HG02623 (cell line): ENCODE results near the gene TMEM248.
"Not testable (repeated sequence)": the region's sequence is repeated elsewhere in the genome, so short reads cannot be mapped to it uniquely, and the experiment has no call there.

Experiments
- ATAC-seq: cut with Tn5 transposase; IDR thresholded peaks from one replicate; pipeline ENCODE4 v1.9.1; 2021; ENCODE audit warnings: moderate library complexity; ENCODE audit not compliant: unreplicated experiment

TMEM248 gene

DNA sequence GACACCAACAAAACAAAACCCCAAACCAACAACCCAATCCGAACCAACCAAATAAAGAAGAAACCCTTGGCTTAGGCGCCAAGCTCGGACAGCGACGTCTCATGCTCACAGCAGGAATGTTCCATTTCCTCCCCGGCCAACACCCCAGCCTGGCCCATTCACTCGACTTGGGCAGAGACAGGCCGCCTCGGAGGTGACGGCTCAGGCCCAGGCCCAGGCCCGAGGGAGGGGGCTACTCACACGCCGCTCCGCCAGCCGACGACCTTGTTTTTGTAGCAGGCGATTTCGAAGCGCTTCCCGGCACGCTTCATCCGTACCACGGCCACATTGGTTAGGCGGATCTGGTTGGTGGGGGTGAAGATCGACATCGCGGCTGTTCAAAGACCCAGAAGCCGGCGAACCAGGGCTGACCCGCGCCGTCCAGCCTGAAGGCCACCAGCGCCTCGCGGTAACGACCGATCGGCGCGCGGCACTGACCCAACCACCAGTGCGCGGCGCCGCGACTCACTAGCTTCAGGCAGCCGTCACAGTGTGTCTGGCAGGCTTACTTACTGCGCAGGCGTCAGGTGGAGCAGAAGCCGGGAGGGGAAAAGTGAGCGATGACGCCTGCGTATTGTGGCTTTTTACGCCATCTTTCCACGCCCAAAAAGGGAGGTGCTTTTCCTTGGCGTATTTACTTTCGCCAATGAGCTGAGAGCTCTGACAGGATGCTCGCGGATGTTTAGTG is 74.2 kb downstream of the TMEM248 start, which contains the start of gene SBDS:
SBDS (minus strand) TSS at position 537 of the 727 bp plus-strand sequence; CDS start at position 368, 169 bp downstream.
- peak; percentile 56 for ATAC-seq

GRCh38 chr7:66996444-66997191 is 75.6 kb downstream of the TMEM248 start, which contains the start of gene TYW1:
Gene TYW1 (plus strand): TSS chr7:66996833. CDS start chr7:66996979, 146 bp downstream.
- ATAC-seq = peak; percentile 89

GRCh38 chr7:67000601-67001258 is 79.7 kb downstream of the TMEM248 start:
- ATAC-seq = not testable (repeated sequence)

DNA sequence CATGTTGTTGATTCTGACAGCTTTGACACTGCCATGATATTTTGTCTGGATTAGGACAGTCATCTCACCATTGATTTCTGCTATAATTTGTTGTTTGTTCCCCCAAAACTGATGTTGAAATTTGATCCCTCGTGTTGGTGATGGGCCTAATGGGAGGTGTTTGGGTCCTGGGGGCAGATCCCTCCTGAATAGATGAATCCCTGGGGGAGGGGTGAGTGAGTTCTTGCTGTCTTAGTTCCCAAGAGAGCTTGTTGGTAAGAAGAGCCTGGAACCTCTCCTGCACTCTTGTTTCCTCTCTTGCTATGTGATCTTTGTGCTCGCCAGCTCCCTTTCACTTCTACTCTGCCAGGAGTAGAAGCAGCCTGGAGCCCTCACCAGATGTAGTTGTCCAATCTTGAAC is 83.1 kb downstream of the TMEM248 start:
- ATAC-seq = not testable (repeated sequence)

DNA sequence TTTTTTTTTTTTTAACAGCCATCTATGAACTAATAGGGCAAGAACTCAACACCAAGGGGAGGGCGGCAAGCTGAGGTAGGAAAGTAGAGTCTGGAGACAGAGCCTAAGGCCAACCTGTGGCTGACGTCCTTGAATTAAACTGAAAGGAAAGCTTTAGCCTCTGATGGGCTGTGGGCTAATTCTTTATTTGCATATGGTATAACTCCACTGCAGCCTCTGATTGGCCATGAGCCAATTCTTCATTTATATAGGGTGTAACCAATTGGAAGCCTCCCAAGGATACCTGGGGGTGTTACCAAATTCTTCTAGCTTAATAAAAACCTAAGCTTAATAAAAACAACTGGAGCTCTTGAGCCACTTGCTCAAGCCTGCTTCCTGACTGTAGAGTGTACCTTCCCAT is 85.9 kb downstream of the TMEM248 start:
- no peak for ATAC-seq
